ENCODE measurements around the gene CPB1.

Gene CPB1

DNA sequence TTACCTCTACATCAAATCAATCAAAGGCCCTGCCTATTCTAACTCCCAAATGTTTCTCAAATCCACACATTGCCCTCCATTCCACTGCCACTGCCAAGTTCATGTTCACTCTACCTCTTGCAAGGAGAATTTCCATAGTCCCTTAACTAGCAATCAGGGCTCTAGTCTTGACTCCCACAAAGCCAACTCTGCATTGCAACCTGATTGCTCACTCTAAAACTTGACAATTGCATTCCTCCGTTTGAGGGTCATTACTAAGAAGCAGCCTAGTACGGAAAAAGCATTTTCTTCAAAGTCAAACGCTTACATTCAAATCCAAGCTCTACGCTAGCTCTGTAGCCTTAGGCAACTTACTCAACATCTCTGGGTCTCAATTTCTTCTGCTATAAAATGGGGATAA, 38.6 kb downstream of the CPB1 start:
- DNase-seq (ENCODE audit: low read depth, low spot score) = peak; percentile 65
- H3K4me3 ChIP-seq (ENCODE audit: low read depth, low read length) = no peak overlapping the region
- ChIA-PET CTCF (interaction anchor here (0.7 to 20.0 kb wide), 4 partner anchors 8 to 89 kb away, joined by 3 to 614 read pairs (median 4); no protein-coding TSS in a partner anchor), POLR2A (no interaction called here)
- no peak for TF ChIP-seq CTCF (IDR thresholded peaks at IDR 0.05; ENCODE audit: insufficient read depth, low read length, missing control alignments)

GRCh38 chr3:148873270-148873927, 45.8 kb downstream of the CPB1 start:
- no peak for DNase-seq (ENCODE audit: low read depth, low spot score)
- POLR2A ChIA-PET = no interaction called here

GRCh38 chr3:148873977-148874376, 46.4 kb downstream of the CPB1 start:
- DNase-seq (ENCODE audit: low read depth, low spot score) = no peak
- no peak overlapping the region for H3K4me3 ChIP-seq (ENCODE audit: low read depth, low read length)
- no peak for TF ChIP-seq CTCF (IDR thresholded peaks at IDR 0.05; ENCODE audit: insufficient read depth, low read length, missing control alignments)
- ChIA-PET POLR2A (no interaction called here), CTCF (interaction anchor here (0.6 to 2.0 kb wide), 9 partner anchors 8 to 73 kb away, joined by 3 to 10 read pairs (median 3); no protein-coding TSS in a partner anchor)

More at GRCh38 chr3:148873270-148873927, 45.8 kb downstream of the CPB1 start:
- TF ChIP-seq CTCF (IDR thresholded peaks at IDR 0.05; ENCODE audit: insufficient read depth, low read length, missing control alignments) = no peak
- CTCF ChIA-PET = interaction anchor here (0.6 to 2.0 kb wide), 9 partner anchors 8 to 73 kb away, joined by 3 to 10 read pairs (median 3); no protein-coding TSS in a partner anchor
- no peak overlapping the region for H3K4me3 ChIP-seq (ENCODE audit: low read depth, low read length)

DNA sequence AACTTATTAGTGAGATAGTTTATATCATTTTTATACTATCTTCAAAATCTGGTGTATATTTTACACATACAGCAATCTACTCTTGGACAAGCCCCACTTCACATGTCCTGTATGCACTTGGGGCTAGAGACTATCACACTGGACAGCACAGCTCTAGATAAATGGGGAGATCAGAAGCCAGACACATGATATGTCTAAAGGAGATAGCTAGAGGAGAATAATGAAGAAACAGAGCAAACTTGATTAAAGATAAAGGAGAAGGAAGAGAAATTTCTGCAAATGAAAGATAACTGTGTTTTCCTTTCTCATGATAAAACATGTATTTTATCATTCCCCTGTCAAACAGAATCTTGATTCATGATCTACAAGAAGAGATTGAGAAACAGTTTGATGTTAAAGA, 50.5 kb downstream of the CPB1 start:
- no peak overlapping the region for H3K4me3 ChIP-seq (ENCODE audit: low read depth, low read length)
- DNase-seq (ENCODE audit: low read depth, low spot score) = no peak
- TF ChIP-seq CTCF (IDR thresholded peaks at IDR 0.05; ENCODE audit: insufficient read depth, low read length, missing control alignments) = no peak
- CTCF ChIA-PET = interaction anchor here (1.2 to 1.3 kb wide), 2 partner anchors 11 to 18 kb away, joined by 4 to 6 read pairs; no protein-coding TSS in a partner anchor
- POLR2A ChIA-PET = no interaction called here

GRCh38 chr3:148879256-148879655, 51.6 kb downstream of the CPB1 start:
- no peak overlapping the region for H3K4me3 ChIP-seq (ENCODE audit: low read depth, low read length)
- ChIA-PET CTCF (interaction anchor here (1.3 to 2.0 kb wide), 2 partner anchors 17 to 19 kb away, joined by 6 to 13 read pairs; no protein-coding TSS in a partner anchor), POLR2A (no interaction called here)
- no peak for DNase-seq (ENCODE audit: low read depth, low spot score)
- TF ChIP-seq CTCF (IDR thresholded peaks at IDR 0.05; ENCODE audit: insufficient read depth, low read length, missing control alignments) = no peak

DNA sequence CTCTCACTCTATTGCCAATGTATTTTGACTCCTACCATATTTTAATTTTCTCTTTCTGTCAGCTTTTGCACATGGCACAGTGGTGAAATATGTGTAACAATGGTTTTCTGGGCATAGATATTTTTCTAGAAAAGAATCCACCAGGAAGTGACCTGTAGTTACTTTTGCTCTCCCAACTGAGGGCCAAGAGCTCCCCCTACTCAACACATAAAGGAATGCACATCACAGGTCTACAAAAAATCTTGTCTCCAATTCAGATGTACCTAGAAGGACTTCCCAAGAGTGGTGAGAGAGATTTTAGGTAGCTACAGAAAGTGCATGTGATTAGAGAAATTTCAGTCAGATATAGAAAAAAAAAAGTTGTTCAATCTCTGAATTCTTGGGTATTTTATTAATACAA, 53.1 kb downstream of the CPB1 start:
- no peak for TF ChIP-seq CTCF (IDR thresholded peaks at IDR 0.05; ENCODE audit: insufficient read depth, low read length, missing control alignments)
- no peak overlapping the region for H3K4me3 ChIP-seq (ENCODE audit: low read depth, low read length)
- no peak for DNase-seq (ENCODE audit: low read depth, low spot score)
- POLR2A ChIA-PET = interaction anchor here (1.1 kb wide), 1 partner anchor 26 kb away, joined by 3 read pairs; no protein-coding TSS in a partner anchor
- CTCF ChIA-PET = interaction anchor here (1.0 to 2.0 kb wide), 5 partner anchors 13 to 64 kb away, joined by 3 to 13 read pairs (median 4); no protein-coding TSS in a partner anchor
